WTC11 (cell line): Measurements from ENCODE around the gene GET4.

ENCODE experiments used
- ATF3 ChIP-seq: sonication (generic); formaldehyde crosslinking; conservative IDR thresholded peaks from 2 replicates; pipeline ENCODE4 v1.8.1; 2022; ENCODE audit warnings: mild to moderate bottlenecking, missing genetic modification reagents
- CTCF ChIP-seq: fragments of 200-600 bp; IDR thresholded peaks from 2 replicates; pipeline ENCODE4 v1.8.0; 2022; ENCODE audit warnings: antibody characterized with exemption
- JUN ChIP-seq: sonication (generic); formaldehyde crosslinking; IDR thresholded peaks from 2 replicates; pipeline ENCODE4 v1.8.0; 2023; ENCODE audit warnings: mild to moderate bottlenecking, missing genetic modification reagents
- SMAD3 ChIP-seq: sonication (generic); formaldehyde crosslinking; IDR thresholded peaks from 2 replicates; pipeline ENCODE4 v1.8.0; 2022; ENCODE audit warnings: missing genetic modification reagents, mild to moderate bottlenecking, borderline replicate concordance
- TEAD4 ChIP-seq: sonication (generic); formaldehyde crosslinking; IDR thresholded peaks from 2 replicates; pipeline ENCODE4 v1.8.0; 2022; ENCODE audit warnings: mild to moderate bottlenecking, missing genetic modification reagents
- USF1 ChIP-seq: sonication (generic); formaldehyde crosslinking; IDR thresholded peaks from 2 replicates; pipeline ENCODE4 v1.8.0; 2022; ENCODE audit warnings: mild to moderate bottlenecking, missing genetic modification reagents
- ZNF138 ChIP-seq: sonication (generic); formaldehyde crosslinking; conservative IDR thresholded peaks from 2 replicates; pipeline ENCODE4 v1.8.1; 2022; ENCODE audit warnings: mild to moderate bottlenecking, moderate library complexity, missing genetic modification reagents
- TF ChIP-seq, protein P1 (sequence below): sonication (generic); formaldehyde crosslinking; IDR thresholded peaks from 2 replicates; pipeline ENCODE4 v1.8.1; 2023; ENCODE audit warnings: mild to moderate bottlenecking, missing genetic modification reagents, moderate library complexity

DNA sequence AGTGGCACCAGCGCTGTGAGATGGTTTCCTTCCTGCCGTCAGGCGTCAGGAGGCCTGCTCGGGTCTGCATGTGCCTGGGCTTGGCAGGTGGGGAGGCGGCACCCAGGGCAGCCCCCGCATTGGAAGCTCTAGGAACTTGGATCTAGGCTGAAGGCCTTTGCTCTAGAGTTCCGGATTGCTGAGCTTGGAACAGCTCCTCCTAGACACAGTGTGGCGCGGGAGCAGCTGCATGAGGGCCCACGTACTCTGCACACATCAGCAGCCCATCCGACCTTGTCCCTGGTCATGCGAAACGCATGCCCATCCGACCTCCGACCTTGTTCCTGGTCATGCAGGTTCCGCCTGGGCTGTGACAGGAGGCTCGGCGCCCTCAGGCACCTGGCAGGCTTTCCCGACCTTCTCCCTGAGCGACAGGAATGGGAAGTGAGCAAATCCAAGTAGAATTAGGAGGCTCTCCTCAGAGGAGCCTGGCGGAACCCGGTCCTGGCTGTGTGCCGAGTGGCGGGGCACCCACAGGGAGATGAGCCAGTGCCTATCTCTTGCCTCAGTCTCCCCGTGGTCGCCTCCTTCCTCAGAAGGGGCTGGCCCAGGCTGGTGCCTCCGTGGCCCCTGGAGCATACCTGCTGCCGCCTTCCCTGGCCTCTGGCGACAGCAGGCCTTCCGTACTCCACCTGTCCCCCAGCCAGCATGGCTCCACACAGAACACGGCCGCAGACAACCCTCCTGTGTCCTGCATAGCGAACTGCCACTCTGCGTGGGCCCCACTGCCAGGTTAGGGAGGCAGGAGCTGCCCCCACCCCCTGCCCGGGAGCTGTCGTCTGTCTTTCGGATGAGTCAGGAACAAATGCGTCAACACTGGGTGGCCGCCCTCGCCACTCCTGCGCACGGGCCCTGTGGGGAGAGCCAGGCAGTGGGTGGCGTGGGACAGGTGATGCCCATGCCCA, 12.0 kb downstream of the GET4 start:
- no peak for TF ChIP-seq CTCF
- TF ChIP-seq, protein P1, sequence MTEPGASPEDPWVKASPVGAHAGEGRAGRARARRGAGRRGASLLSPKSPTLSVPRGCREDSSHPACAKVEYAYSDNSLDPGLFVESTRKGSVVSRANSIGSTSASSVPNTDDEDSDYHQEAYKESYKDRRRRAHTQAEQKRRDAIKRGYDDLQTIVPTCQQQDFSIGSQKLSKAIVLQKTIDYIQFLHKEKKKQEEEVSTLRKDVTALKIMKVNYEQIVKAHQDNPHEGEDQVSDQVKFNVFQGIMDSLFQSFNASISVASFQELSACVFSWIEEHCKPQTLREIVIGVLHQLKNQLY (CRISPR knock-in tag), result no peak
- TF ChIP-seq ZNF138 (CRISPR knock-in tag), result no peak
- no peak for TF ChIP-seq ATF3 (CRISPR knock-in tag)
- no peak for TF ChIP-seq TEAD4 (CRISPR knock-in tag)
- TF ChIP-seq SMAD3 (CRISPR knock-in tag), result no peak
- no peak for TF ChIP-seq JUN (CRISPR knock-in tag)
- TF ChIP-seq USF1, result no peak
